Inferior parietal cortex (tissue), 1 donor: ENCODE data around the gene ZNF358.

Experiments
- DNase-seq: peaks from one replicate; pipeline ENCODE4 v3.0.0-alpha.2; 2016; ENCODE audit errors: extremely low spot score

The ZNF358 gene

GRCh38 chr19:7489609-7490044, 26.3 kb upstream of the ZNF358 start:
- DNase-seq, result no peak

DNA sequence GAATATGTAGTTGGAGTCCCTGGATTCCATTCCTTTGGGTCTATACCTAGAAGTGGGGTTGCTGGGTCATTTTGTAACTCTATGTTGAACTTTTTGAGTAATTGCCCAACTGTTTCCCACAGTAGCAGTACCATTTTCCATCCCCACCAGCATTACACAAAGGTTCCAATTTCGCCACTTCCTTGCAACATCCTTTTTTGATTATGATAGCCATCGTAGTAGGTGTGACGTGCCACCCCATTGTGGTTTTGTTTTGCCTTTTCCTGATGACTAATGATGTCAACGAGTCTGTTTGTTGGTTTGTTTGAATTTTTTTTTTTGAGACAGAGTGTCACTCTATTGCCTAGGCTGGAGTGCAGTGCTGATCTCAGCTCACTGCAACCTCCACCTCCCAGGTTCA, 23.8 kb upstream of the ZNF358 start:
- DNase-seq, result no peak

GRCh38 chr19:7492558-7492957, 23.3 kb upstream of the ZNF358 start:
- no peak for DNase-seq

DNA sequence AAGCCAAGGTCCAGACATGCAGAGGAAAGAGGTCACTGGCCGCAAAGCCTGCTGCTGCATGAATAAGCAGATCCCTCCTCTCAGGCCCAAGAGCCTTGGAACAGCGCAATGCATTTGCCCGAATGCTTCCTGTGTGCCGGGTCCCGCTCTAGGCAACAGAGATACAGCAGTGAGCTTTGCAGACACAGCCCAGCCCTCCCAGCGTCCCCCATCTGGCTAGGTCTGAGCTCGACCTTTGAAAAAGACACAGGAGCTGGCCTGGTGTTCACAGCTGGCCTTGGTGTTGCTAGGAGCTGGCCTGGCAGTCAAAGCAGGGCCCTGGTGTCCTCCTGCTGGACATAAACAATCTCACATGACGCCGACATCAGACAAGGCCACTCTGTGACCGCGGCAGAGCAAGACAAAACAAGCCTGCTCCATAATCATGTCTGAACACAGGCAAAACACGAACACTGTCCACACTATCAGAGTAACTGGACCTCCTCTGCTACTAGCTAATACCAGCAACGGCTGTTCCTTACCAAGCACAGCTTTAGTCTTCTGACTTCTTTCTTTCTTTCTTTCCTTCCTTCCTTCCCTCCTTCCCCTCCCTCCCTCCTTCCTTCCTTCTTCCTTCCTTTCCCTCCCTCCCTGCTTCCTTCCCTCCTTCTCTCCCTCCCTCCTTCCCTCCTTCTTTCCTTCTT, 21.3 kb upstream of the ZNF358 start:
- peak; percentile 82 for DNase-seq

- DNase-seq, result no peak
These were observed 18.6 kb upstream of the ZNF358 start for GRCh38 chr19:7497292-7497691.

DNA sequence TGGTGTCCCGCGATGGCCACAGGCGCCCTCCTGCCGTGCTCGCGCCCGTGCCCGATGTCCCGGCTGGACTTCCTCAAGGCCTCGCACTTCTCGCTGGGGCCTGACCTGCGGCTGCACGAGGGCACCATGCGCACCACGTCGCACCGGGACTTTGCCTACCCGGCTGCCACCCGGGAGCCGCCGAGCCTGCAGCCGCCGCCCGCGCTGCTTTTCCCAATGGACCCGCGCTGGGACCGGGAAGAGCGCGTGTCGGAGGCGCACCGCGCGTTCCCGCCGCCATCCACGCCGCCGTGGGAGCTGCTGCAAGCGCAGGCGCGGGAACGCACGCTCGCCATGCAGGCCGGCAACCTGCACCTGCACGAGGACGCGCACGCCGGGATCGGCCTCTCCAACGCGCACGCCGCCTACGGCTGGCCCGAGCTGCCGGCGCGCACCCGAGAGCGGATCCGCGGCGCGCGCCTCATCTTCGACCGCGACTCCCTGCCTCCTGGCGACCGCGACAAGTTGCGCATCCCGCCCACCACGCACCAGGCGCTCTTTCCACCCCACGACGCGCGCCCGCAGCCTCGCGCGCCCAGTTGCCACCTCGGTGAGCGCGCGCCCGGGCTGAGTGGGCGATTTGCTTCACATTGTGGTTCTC, 15.0 kb upstream of the ZNF358 start:
- DNase-seq, result peak; percentile 76

GRCh38 chr19:7502552-7502951, 13.4 kb upstream of the ZNF358 start:
- DNase-seq, result no peak

DNA sequence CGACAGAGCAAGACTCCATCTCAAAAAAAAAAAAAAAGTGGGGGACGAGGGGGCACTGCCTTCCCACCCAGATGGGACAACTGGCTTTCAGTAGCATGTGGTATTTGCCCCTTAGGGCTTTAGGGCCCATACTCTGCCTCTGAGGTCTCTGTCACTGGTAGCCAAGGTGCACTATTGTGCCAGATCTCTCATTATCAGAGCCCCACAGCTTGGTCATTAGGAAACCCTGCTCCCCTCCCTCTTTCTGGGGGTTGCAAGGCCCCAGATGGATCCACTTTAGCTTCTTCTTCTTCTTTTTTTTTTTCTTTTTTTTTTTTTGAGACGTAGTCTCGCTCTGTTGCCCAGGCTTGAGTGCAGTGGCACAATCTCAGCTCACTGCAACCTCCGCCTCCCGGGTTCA, 11.2 kb upstream of the ZNF358 start:
- no peak for DNase-seq

DNA sequence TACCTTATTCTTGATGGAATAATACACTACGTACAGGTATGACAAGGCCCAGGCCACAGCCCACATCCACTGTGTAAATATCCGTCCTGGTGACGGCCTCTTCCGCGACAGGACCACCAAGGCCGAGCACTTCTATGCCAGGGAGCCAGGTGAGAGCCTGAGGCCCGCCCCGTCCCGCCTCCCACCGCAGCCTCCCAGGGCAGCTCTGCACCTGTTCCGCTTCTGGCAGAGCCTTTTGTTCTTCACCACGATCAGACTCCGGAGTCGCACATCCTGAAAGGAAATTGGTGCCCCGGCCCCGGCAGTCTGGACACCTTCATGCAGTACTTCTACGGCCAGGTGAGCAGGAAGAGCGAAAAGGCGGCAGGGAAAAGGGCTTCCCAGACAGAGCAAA, 10.6 kb upstream of the ZNF358 start:
- no peak for DNase-seq

DNA sequence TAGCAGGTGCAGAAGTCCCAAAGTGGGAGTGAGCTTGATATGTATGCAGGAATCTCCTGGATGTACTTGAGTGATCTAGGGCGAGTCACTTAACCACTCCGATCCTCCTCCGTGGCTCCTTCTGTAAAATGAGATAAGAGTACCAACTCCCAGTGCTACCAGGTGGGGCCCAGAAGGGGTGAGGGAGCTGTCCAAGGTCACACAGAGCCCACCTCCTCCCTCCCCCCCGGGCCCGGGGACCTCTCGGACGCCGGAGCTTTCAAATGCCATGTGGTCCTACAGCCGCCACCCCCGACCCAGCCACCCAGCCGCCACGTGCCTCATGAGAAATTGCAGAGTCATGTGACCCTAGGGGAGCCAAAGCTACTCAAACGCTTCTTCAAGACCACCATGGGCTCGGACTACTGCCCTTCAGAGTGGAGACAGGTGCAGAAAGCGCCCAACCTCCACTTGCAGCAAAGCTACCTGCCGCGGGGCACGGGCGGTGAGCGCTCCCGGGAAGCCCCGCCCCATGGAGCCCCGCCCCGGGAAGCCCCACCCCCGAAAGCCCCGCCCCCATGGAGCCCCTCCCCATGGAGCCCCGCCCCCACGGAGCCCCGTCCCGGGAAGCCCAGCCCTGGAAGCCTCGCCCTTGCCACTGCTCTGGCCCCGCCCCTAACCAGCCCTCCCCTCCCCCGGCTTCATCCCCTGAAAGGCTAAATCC, 10.1 kb upstream of the ZNF358 start:
- DNase-seq, result no peak

- DNase-seq, result no peak
These were observed 9.2 kb upstream of the ZNF358 start for GRCh38 chr19:7506385-7507328.

DNA sequence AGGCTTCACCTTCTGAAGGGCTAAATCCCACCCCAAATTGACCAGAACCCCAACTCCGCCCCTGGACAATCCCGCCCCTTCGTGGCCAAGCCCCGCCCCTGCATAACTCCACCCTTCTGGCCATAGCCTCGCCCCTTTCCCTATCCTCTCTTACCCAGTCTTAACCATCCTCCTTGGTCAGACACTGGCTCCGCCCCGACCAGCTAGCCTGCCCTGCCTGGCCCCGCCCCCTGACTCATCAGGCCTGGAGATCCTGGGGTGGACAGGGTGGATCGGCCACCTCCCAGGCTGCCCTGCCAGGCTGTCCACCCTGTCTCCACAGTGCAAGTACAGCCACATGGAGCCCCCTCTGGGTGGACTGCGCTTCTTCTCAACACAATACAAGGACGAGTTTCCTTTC, 8.0 kb upstream of the ZNF358 start:
- DNase-seq, result no peak

DNA sequence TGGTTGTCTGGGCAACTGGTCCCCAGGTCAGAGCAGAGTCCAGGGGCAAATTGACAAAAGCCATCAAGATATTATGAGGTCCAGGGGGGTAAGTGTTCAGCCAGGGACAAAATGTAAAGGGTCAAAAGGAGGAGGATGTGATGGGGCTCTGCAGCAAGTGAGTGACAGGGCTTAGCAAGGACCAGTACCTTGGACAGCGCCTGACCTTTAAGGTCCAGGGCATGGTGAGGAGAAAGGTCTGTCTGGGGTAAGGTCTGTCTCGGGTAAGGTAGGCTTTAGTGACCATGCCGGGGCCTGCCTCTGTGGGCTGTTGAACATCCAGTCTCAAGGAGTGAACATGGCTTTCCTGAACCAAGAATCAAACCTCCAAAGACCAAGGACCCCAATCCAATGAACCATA, 6.3 kb upstream of the ZNF358 start:
- no peak for DNase-seq

GRCh38 chr19:7512400-7512851, 3.5 kb upstream of the ZNF358 start:
- DNase-seq, result no peak

GRCh38 chr19:7513809-7514642, 1.9 kb upstream of the ZNF358 start:
- DNase-seq, result no peak

- DNase-seq, result peak; percentile 68
These were observed 726 bp upstream of the ZNF358 start for GRCh38 chr19:7515110-7515644.

GRCh38 chr19:7516333-7516732, 430 bp downstream of the ZNF358 start:
- no peak for DNase-seq

DNA sequence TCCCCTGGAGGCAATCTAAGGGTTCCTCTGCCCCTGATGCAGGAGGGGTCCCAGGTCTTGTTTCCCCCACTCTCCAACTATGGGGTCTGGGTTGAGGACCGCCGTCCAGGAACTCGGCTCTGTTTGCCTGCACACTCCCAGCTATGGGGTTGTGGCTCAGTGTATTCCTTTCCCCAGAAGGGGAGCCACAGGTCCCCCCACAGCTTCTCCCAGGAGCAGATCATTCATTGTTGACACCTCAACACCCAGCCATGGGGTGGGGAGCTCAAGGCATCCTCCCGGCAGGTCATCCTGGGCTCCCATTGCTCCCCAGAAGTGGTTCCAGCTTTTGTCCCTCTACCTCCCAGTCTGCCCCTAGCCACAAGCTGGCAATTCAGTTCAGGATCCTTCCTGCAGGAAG, 975 bp downstream of the ZNF358 start:
- no peak for DNase-seq

DNA sequence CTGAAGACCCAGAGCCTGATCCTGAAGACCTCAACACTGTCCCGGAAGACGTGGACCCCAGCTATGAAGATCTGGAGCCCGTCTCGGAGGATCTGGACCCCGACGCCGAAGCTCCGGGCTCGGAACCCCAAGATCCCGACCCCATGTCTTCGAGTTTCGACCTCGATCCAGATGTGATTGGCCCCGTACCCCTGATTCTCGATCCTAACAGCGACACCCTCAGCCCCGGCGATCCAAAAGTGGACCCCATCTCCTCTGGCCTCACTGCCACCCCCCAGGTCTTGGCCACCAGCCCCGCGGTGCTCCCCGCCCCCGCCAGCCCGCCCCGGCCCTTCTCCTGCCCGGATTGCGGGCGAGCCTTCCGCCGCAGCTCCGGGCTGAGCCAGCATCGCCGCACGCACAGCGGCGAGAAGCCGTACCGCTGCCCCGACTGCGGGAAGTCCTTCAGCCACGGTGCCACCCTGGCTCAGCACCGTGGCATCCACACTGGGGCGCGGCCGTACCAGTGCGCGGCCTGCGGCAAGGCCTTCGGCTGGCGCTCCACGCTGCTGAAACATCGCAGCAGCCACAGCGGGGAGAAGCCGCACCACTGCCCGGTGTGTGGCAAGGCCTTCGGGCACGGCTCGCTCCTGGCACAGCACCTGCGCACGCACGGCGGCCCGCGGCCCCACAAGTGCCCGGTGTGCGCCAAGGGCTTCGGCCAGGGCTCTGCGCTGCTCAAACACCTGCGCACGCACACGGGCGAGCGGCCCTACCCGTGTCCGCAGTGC, 3.6 kb downstream of the ZNF358 start:
- DNase-seq, result no peak
